HL-60 (cell line): ENCODE results near the gene ANXA3.

Experiments used
- POLR2AphosphoS5 ChIP-seq: IDR thresholded peaks from 2 replicates; pipeline ENCODE4 v1.6.1; 2012; ENCODE audit warnings: low read depth
- REST ChIP-seq: IDR thresholded peaks from 2 replicates; pipeline ENCODE4 v1.6.1; 2012; ENCODE audit warnings: low read depth; ENCODE audit not compliant: insufficient replicate concordance
- TF ChIP-seq, protein P1 (sequence below): IDR thresholded peaks from one replicate; pipeline ENCODE4 v1.5.1; 2011; ENCODE audit warnings: low read length, control low read depth, inconsistent platforms; ENCODE audit not compliant: insufficient read depth

DNA sequence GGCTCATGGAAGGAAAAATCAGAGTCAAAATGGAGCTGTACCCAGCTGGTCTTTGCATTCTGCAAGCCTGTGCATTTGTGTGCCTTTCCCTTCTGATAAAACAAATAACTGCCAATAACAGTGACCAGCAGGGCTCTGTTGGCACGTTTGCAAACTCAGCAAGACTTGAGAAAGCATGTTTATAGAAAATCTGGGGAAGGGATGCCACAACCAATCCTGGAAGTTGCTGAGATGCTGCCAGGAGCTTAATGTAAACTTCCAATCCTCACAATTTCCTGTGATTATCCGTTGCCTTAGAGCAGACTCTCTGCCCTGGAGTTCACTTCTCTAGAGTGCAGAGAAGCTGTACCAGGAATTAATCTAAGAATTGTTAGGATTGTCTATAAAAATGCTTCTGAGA, 6.9 kb upstream of the ANXA3 start:
- TF ChIP-seq, protein P1, sequence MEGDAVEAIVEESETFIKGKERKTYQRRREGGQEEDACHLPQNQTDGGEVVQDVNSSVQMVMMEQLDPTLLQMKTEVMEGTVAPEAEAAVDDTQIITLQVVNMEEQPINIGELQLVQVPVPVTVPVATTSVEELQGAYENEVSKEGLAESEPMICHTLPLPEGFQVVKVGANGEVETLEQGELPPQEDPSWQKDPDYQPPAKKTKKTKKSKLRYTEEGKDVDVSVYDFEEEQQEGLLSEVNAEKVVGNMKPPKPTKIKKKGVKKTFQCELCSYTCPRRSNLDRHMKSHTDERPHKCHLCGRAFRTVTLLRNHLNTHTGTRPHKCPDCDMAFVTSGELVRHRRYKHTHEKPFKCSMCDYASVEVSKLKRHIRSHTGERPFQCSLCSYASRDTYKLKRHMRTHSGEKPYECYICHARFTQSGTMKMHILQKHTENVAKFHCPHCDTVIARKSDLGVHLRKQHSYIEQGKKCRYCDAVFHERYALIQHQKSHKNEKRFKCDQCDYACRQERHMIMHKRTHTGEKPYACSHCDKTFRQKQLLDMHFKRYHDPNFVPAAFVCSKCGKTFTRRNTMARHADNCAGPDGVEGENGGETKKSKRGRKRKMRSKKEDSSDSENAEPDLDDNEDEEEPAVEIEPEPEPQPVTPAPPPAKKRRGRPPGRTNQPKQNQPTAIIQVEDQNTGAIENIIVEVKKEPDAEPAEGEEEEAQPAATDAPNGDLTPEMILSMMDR, result no peak
- no peak for TF ChIP-seq POLR2AphosphoS5
- no peak for TF ChIP-seq REST
